Kidney capillary endothelial cell (primary cell): ENCODE data around the gene THAP8.

ENCODE experiments used
- DNase-seq: peaks from one replicate; pipeline ENCODE4 v3.0.0-alpha.2; 2018; ENCODE audit warnings: low spot score

Gene THAP8

GRCh38 chr19:35993923-35994598 is 60.0 kb downstream of the THAP8 start:
- no peak for DNase-seq

GRCh38 chr19:35992907-35993765 is 60.9 kb downstream of the THAP8 start:
- DNase-seq = no peak

- no peak for DNase-seq
Observed at GRCh38 chr19:35991731-35992450, 62.2 kb downstream of the THAP8 start.

- DNase-seq = no peak
Observed at GRCh38 chr19:35990771-35991730, 63.0 kb downstream of the THAP8 start.

GRCh38 chr19:35990156-35990555 is 63.9 kb downstream of the THAP8 start:
- no peak for DNase-seq

- no peak for DNase-seq
Observed at GRCh38 chr19:35988824-35989223, 65.3 kb downstream of the THAP8 start.

GRCh38 chr19:35987571-35987896 is 66.6 kb downstream of the THAP8 start:
- DNase-seq = no peak

GRCh38 chr19:35986664-35987570 is 67.2 kb downstream of the THAP8 start:
- no peak for DNase-seq

- no peak for DNase-seq
Observed at GRCh38 chr19:35986111-35986510, 68.0 kb downstream of the THAP8 start.
